Lung (tissue), 16 donors: ENCODE measurements around the gene RRP15. TPM values are rescaled to one million over a fixed set of nuclear protein-coding genes. Genes with fewer than 3 reads are reported as not detected.

Source experiments
- ATAC-seq: fragments of 200-7000 bp; cut with Tn5 transposase; one replicate; pipeline ENCODE4 v1.9.1; 2020; ENCODE audit warnings: moderate number of reproducible peaks; ENCODE audit not compliant: insufficient read depth, low FRiP score
- DNase-seq, 3 donors: peaks; one replicate each; pipeline ENCODE4 v3.0.0-alpha.2; 2013 to 2017
- H3K27ac ChIP-seq, 2 donors: one replicate each; pipeline ENCODE4 v1.5.1; 2013; ENCODE audit warnings: mild to moderate bottlenecking in 2 of 2, moderate library complexity in 2 of 2, control low read depth in 1 of 2, inconsistent platforms in 1 of 2, low read depth in 1 of 2, low read length in 1 of 2
- H3K27me3 ChIP-seq, 3 donors: one replicate each; pipeline ENCODE4 v1.5.1; 2013; ENCODE audit warnings: low read length in 2 of 3; ENCODE audit not compliant: control insufficient read depth in 3 of 3, insufficient read depth in 3 of 3
- H3K36me3 ChIP-seq, 4 donors: one replicate each; pipeline ENCODE4 v1.5.1; 2013; ENCODE audit warnings: low read length in 4 of 4, mild to moderate bottlenecking in 1 of 4, moderate library complexity in 1 of 4; ENCODE audit not compliant: control insufficient read depth in 4 of 4, insufficient read depth in 4 of 4
- H3K4me1 ChIP-seq, 5 donors: one replicate each; pipeline ENCODE4 v1.5.1; 2013; ENCODE audit warnings: low read length in 5 of 5, mild to moderate bottlenecking in 2 of 5, moderate library complexity in 1 of 5; ENCODE audit not compliant: control insufficient read depth in 5 of 5, insufficient read depth in 5 of 5
- H3K4me3 ChIP-seq: one replicate; pipeline ENCODE4 v1.5.1; 2013; ENCODE audit warnings: mild to moderate bottlenecking, control low read depth, moderate library complexity
- H3K9ac ChIP-seq, 2 donors: one replicate each; pipeline ENCODE4 v1.5.1; 2013; ENCODE audit warnings: low read length in 2 of 2, control low read depth in 1 of 2; ENCODE audit not compliant: insufficient read depth in 1 of 2
- H3K9me3 ChIP-seq, 4 donors: one replicate each; pipeline ENCODE4 v1.5.1; 2013; ENCODE audit warnings: low read length in 3 of 4, mild to moderate bottlenecking in 1 of 4, moderate library complexity in 1 of 4; ENCODE audit not compliant: control insufficient read depth in 4 of 4, insufficient read depth in 3 of 4
- WGBS, 2 donors: extraction: QIAGEN DNeasy Blood & Tissue Kit; methylation state at CpG; one replicate each; pipeline ENCODE4 v1.1.7; 2013; 5-methylcytosine and 5-hydroxymethylcytosine counted together
- long read RNA-seq, 5 donors: transcript quantifications; one replicate each; lab custom pipeline, GENCODE V29; 2026
- polyA plus RNA-seq, 2 donors: library from polyadenylated mRNA; stranded (reverse); fragments of 200-250 nt; gene quantifications; one replicate each; pipeline ENCODE4 v1.2.1, GENCODE V29; 2013
- total RNA-seq, 2 donors: library from RNA; depleted of rRNA in 1 of 2; stranded (reverse); fragments of >200 nt in 1 of 2; gene quantifications; one replicate each; pipeline ENCODE4 v1.2.1, GENCODE V29; 2014 to 2021
- TF ChIP-seq, protein P1 (sequence below): IDR thresholded peaks from 2 replicates; pipeline ENCODE4 v1.5.1; 2012; ENCODE audit warnings: mild to moderate bottlenecking; ENCODE audit errors: control extremely low read depth, extremely low read depth
- donor health status: control.
- donor health status: control.
- donor health status: Bipolar disorder and iron deficiency.
- donor health status: healthy.
- donor health status: DM: yes; HTN: yes; CAD: no.

RRP15 gene
- total RNA-seq (10 to 100 TPM; 12.3 to 17.1 TPM), polyA plus RNA-seq (1 to 10 TPM; 3.5 to 4.1 TPM)
- long read RNA-seq, donor 1, full-length matches to known transcripts: 18 of 30 reads
- long read RNA-seq, donor 1, partial matches to known transcripts: 12 of 30 reads
- long read RNA-seq, donor 1, other reads (novel, unspliced or antisense): 0 of 30 reads
- long read RNA-seq, donor 2, full-length matches to known transcripts: 20 of 25 reads
- long read RNA-seq, donor 2, partial matches to known transcripts: 5 of 25 reads
- long read RNA-seq, donor 2, other reads (novel, unspliced or antisense): 0 of 25 reads
- long read RNA-seq, donor 3, full-length matches to known transcripts: 21 of 29 reads
- long read RNA-seq, donor 3, partial matches to known transcripts: 8 of 29 reads
- long read RNA-seq, donor 3, other reads (novel, unspliced or antisense): 0 of 29 reads
- long read RNA-seq, donor 4, full-length matches to known transcripts: 6 of 6 reads
- long read RNA-seq, donor 4, partial matches to known transcripts: 0 of 6 reads
- long read RNA-seq, donor 4, other reads (novel, unspliced or antisense): 0 of 6 reads
- long read RNA-seq, donor 5, full-length matches to known transcripts: 17 of 33 reads
- long read RNA-seq, donor 5, partial matches to known transcripts: 16 of 33 reads
- long read RNA-seq, donor 5, other reads (novel, unspliced or antisense): 0 of 33 reads

DNA sequence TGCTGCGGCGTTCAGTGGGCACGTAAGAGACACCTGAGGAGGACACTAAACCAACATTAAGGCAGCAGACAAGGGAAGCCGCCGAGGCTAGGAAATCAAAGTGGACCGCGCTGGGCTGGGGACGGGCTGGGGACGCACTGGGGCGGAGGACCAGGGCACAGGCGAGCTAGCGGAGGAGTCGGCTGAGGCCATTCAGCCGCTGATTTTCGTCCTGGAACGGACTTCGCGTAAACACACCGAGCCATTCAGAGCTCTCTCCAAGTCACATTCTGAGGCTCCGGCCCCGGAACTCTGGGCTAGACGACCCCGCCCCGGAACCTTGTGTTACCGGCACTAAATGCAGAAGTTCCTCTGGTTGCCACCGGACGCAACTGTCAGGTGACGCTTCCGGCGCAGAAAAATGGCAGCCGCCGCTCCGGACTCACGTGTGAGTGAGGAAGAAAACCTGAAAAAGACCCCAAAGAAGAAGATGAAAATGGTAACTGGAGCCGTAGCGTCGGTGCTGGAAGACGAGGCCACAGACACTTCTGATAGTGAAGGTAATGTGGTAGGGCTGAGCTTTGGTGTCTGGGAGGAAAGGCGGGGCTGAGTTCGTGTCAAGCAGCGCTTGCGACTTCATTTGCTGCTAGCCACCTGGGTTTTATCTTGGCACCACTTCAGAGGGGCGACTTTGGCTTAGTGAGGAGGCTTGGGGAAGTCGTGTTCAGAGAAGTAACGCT lies at the start of gene RRP15:
RRP15 (plus strand) TSS at position 377 of the 719 bp plus-strand sequence; CDS start at position 401, 24 bp downstream.
- H3K9me3 ChIP-seq: peaks cover 0 to 4% (median under 1%) of the 10 kb centered on the region in 4 donors
- TF ChIP-seq, protein P1, sequence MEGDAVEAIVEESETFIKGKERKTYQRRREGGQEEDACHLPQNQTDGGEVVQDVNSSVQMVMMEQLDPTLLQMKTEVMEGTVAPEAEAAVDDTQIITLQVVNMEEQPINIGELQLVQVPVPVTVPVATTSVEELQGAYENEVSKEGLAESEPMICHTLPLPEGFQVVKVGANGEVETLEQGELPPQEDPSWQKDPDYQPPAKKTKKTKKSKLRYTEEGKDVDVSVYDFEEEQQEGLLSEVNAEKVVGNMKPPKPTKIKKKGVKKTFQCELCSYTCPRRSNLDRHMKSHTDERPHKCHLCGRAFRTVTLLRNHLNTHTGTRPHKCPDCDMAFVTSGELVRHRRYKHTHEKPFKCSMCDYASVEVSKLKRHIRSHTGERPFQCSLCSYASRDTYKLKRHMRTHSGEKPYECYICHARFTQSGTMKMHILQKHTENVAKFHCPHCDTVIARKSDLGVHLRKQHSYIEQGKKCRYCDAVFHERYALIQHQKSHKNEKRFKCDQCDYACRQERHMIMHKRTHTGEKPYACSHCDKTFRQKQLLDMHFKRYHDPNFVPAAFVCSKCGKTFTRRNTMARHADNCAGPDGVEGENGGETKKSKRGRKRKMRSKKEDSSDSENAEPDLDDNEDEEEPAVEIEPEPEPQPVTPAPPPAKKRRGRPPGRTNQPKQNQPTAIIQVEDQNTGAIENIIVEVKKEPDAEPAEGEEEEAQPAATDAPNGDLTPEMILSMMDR: no peak
- peak; percentile 94 to 96 (median 95) for DNase-seq

GRCh38 chr1:218242171-218242570 lies 42.9 kb upstream of the RRP15 start:
- peaks cover 0 to 2% (median 0%) of the 10 kb centered on the region in 4 donors for H3K9me3 ChIP-seq
- no peaks in the 10 kb centered on the region for H3K27me3 ChIP-seq
- no peak for ATAC-seq
- 79 to 80% methylated on average over 3 of the region's 3 CpGs for WGBS, 2 donors
- TF ChIP-seq, protein P1: no peak
- H3K36me3 ChIP-seq: no peaks in the 10 kb centered on the region
- H3K9ac ChIP-seq: no peak overlapping the region
- no peaks in the 10 kb centered on the region for H3K4me1 ChIP-seq
- DNase-seq: no peak
- no peak overlapping the region for H3K27ac ChIP-seq
- H3K4me3 ChIP-seq: no peak overlapping the region

More for the DNA sequence above, at the start of gene RRP15:
- peaks cover 0 to 4% (median 0%) of the 10 kb centered on the region in 4 donors for H3K36me3 ChIP-seq
- 0% methylated on average over 45 of the region's 45 CpGs for WGBS, 2 donors
- H3K9ac ChIP-seq: peak within 1 kb of the TSS; percentile 51 to 84
- H3K4me3 ChIP-seq: peak within 1 kb of the TSS; percentile 95
- H3K27ac ChIP-seq: peak within 1 kb of the TSS; percentile 87 to 94
- peaks cover 2 to 16% (median 8%) of the 10 kb centered on the region in 5 donors for H3K4me1 ChIP-seq
- H3K27me3 ChIP-seq: no peaks in the 10 kb centered on the region
- ATAC-seq: peak; percentile 98

- Histone ChIP-seq H3K27me3 (no peaks in the 10 kb centered on the region), H3K4me3 (no peak overlapping the region), H3K4me1 (no peaks in the 10 kb centered on the region), H3K9ac (no peak overlapping the region), H3K36me3 (no peaks in the 10 kb centered on the region), H3K27ac (no peak overlapping the region), H3K9me3 (peaks cover 0 to 2% (median 0%) of the 10 kb centered on the region in 4 donors)
- no peak for ATAC-seq
- no peak for DNase-seq
- TF ChIP-seq, protein P1: no peak
Measured at GRCh38 chr1:218247339-218247738, 37.8 kb upstream of the RRP15 start.
